Astrocyte of the cerebellum (primary cell): ENCODE measurements around the gene AK1.

Experiments
- DNase-seq: peaks from one replicate; pipeline ENCODE4 v3.0.0-alpha.2; 2011; ENCODE audit warnings: low read depth
- H3K4me3 ChIP-seq: 2 replicates; pipeline ENCODE4 v1.5.1; 2011; ENCODE audit warnings: mild to moderate bottlenecking, low read depth, low read length, moderate library complexity
- CTCF ChIP-seq: IDR thresholded peaks from 2 replicates; pipeline ENCODE4 v1.5.1; 2012; ENCODE audit warnings: low read length, low read depth, moderate library complexity, mild to moderate bottlenecking; ENCODE audit errors: missing control alignments
- in situ Hi-C: cut with HindIII; loops from 2 replicates; pipeline ENCODE4 v1.10.0; 2017; ENCODE audit warnings: low sequenced_read_pairs

Gene AK1

DNA sequence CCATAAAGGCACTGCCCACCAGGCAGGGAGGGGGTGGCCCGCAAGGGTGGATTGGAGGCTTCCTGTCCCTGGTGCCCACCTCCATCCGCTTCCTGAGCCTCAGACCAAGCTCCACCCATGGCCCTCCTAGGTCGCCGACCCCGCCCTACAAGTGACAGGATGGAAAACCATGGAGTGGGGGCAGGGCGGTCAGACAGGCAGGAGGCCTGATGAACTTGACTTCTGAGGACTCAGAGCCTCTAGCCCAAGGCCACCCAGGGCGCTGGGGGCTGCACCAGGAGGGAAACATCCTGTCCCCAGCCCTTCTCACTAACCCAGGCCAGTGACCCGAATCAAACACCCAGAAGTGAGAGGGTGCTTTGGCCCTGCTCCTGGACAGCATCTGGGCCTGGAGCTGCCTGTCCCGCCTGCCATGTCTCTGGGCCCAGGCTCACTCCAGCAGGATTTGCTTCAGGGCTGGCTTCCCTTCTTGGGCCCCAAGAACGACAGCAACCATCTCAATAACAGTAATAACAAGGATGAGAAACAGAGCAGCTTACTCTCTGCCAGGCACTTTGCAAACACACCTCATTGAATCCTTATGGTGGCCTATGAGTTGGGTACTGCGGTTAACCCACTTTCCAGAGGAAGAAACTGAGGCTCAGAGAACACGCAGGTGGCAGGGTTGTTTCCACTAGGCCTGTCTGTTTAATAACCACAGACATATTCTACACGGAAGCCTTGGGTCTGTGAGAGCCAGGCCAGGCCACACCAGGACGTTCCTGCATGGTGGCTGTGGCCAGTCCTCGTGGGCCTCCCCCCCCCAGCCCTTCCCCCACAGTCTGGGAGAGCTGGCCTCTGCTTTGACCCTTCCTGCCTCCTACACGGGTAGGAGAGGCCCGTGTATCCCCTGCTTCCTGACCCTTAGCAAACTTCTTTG, 26.3 kb upstream of the AK1 start:
- no peak for TF ChIP-seq CTCF
- in situ Hi-C loops, result no loop called here
- DNase-seq, result no peak
- H3K4me3 ChIP-seq, result no peak overlapping the region

DNA sequence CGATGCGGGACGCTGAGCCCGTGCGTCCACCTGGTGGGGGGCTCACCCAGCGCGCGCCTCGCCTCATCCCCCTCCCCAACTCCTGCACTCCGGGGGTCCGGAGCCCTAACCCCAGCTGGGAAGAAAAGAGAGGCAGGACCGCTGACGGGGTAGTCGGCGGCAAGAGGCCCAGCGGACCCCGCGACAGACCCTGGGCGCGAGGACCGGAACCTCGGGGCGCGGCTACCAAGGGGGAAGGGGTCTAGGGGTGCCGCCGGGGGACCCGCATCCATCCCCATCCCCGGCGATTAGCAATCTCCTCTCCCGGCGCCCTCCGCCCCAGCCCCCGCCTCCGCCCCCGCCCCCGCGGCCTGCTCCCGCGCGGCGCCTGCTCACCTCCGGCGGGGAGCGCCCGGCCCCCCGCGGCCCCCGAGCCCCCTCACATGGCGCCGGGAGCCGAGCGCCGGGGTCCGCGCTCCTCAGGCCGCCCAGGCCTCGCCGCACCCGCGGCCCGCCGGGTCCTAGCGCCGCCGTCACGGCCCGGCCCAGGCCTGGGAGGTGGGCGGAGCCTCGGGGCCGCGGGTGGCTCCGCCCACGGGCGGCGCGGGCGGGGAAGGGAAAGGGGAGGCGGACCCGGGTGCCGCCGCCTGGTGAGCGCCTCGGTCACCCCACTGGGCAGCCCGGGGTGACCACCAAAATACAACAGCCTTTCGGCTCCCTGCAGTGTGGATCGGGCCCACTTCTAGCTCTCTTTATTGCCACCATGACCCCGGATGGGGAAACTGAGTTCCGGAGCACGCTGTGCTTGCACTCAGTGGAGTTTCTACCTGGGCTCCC, 21.9 kb upstream of the AK1 start, which contains the start of gene ST6GALNAC6:
Gene ST6GALNAC6 (minus strand): TSS at position 476 of the 816 bp plus-strand sequence. CDS start 1,622 bp downstream, outside the sequence.
- in situ Hi-C loops, result no loop called here

GRCh38 chr9:127898433-127899127, 21.1 kb upstream of the AK1 start:
- H3K4me3 ChIP-seq, result peak overlapping the region; percentile 89
- in situ Hi-C loops, result no loop called here
- DNase-seq, result no peak
- TF ChIP-seq CTCF, result no peak

More for the DNA sequence above, 21.9 kb upstream of the AK1 start, which contains the start of gene ST6GALNAC6:
- no peak for TF ChIP-seq CTCF
- no peak for DNase-seq
- H3K4me3 ChIP-seq, result peak within 1 kb of the TSS; percentile 89

DNA sequence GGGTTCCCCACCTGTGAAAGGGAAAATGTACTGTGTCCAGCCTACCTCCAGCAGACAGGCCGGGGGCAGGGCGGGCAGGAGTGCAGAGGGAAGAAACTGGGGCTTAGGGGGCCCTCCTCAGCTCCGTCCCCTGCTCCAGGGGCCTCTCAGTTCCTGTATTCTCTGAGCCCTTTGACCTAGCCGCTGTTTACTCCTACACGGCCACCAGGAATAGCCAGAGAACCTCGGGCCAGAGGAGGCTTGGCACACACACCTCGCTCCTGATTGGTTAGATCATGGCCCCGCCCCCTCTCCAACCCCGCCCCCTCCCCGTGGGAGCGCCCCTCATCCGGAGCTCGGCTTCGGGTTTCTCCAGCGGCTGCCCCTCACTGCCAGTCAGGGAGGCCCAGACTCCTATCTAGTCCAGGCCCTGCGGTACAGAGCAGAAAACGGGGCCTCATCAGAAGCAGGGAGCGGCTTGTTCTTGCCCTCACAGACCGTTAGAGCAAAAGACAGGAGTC, 19.8 kb upstream of the AK1 start:
- peak overlapping the region; percentile 4 for H3K4me3 ChIP-seq
- DNase-seq, result no peak
- no peak for TF ChIP-seq CTCF
- in situ Hi-C loops, result no loop called here

- TF ChIP-seq CTCF, result no peak
- in situ Hi-C loops, result no loop called here
- peak overlapping the region; percentile 4 for H3K4me3 ChIP-seq
- no peak for DNase-seq
These were observed 19.1 kb upstream of the AK1 start for GRCh38 chr9:127896395-127897192.
